PC-9 (cell line): ENCODE results near the gene HAUS3. TPM values are rescaled to one million over a fixed set of nuclear protein-coding genes. Genes with fewer than 3 reads are reported as not detected.
"Not testable (repeated sequence)": the region's sequence is repeated elsewhere in the genome, so short reads cannot be mapped to it uniquely, and the experiment has no call there.

Experiments
- BruUV-seq: library from RNA; stranded (reverse); fragments of 400-500 nt; replicated peaks from 2 replicates; lab custom pipeline; 2021; lab: Mats Ljungman, UMichigan
- CTCF ChIA-PET: fragments of 300-600 bp; sonication (Branson Sonifier 250); formaldehyde crosslinking; loops from one replicate; lab custom pipeline; 2022; ENCODE audit warnings: antibody characterized with exemption; lab: Charles Lee
- POLR2A ChIA-PET: fragments of 300-600 bp; sonication (Branson Sonifier 250); formaldehyde crosslinking; loops from one replicate; lab custom pipeline; 2022; ENCODE audit warnings: antibody characterized with exemption; ENCODE audit not compliant: unreplicated experiment; lab: Charles Lee
- DNase-seq, 2 experiments: peaks; one replicate each; pipeline versions ENCODE4 v3.0.0 to v3.0.0-alpha.2; 2015 to 2022; ENCODE audit warnings: mixed read lengths in 1 of 2
- H2AFZ ChIP-seq: fragments of 200-600 bp; sonication (generic); 2 replicates; pipeline ENCODE4 v1.8.1; 2017; ENCODE audit warnings: antibody characterized with exemption
- H3F3A ChIP-seq: fragments of 200-600 bp; sonication (generic); 2 replicates; pipeline ENCODE4 v1.8.1; 2017; ENCODE audit warnings: antibody characterized with exemption, mild to moderate bottlenecking, low read depth; ENCODE audit not compliant: insufficient read depth
- H3K27ac ChIP-seq: fragments of 200-600 bp; sonication (generic); 2 replicates; pipeline ENCODE4 v1.6.1; 2016; ENCODE audit warnings: mixed run types
- H3K27me3 ChIP-seq: fragments of 200-600 bp; sonication (generic); 2 replicates; pipeline ENCODE4 v1.6.1; 2016; ENCODE audit warnings: low read depth, mixed run types; ENCODE audit not compliant: insufficient read depth
- H3K36me3 ChIP-seq: fragments of 200-600 bp; sonication (generic); 2 replicates; pipeline ENCODE4 v1.6.1; 2016; ENCODE audit warnings: low read depth, mixed run types
- H3K4me1 ChIP-seq: fragments of 200-600 bp; sonication (generic); replicated peaks from 2 replicates; pipeline ENCODE4 v1.6.1; 2016; ENCODE audit warnings: mixed run types; ENCODE audit not compliant: insufficient read depth
- H3K4me2 ChIP-seq: fragments of 200-600 bp; sonication (generic); 2 replicates; pipeline ENCODE4 v1.6.1; 2017; ENCODE audit warnings: mixed run types
- H3K4me3 ChIP-seq: fragments of 200-600 bp; sonication (generic); 2 replicates; pipeline ENCODE4 v1.6.1; 2016; ENCODE audit warnings: mixed run types
- H3K79me2 ChIP-seq: fragments of 200-600 bp; sonication (generic); 2 replicates; pipeline ENCODE4 v1.6.1; 2017; ENCODE audit warnings: low read depth, mixed run types
- H3K9me2 ChIP-seq: fragments of 200-600 bp; sonication (generic); 2 replicates; pipeline ENCODE4 v1.8.1; 2017; ENCODE audit warnings: mild to moderate bottlenecking; ENCODE audit not compliant: insufficient read depth
- H3K9me3 ChIP-seq: fragments of 200-600 bp; sonication (generic); 2 replicates; pipeline ENCODE4 v1.8.1; 2016; ENCODE audit warnings: low read depth; ENCODE audit not compliant: insufficient read depth
- H4K20me1 ChIP-seq: fragments of 200-600 bp; sonication (generic); 2 replicates; pipeline ENCODE4 v1.8.1; 2017; ENCODE audit not compliant: insufficient read depth
- EZH2 ChIP-seq: fragments of 200-600 bp; sonication (generic); IDR thresholded peaks from 2 replicates; pipeline ENCODE4 v1.8.0; 2017; ENCODE audit warnings: antibody characterized with exemption, low read depth
- intact Hi-C: fragments of 100-400 bp; cut with micrococcal nuclease; formaldehyde crosslinking; loops from one replicate; pipeline ENCODE4 v1.10.0; 2022; ENCODE audit not compliant: unreplicated experiment
- total RNA-seq: library from RNA; stranded (reverse); gene quantifications from 2 replicates; pipeline ENCODE4 v1.2.3, GENCODE V29; 2021
- TF ChIP-seq, protein P1 (sequence below): fragments of 200-600 bp; sonication (generic); conservative IDR thresholded peaks from 2 replicates; pipeline ENCODE4 v1.6.1; 2017; ENCODE audit warnings: mixed run types, antibody characterized with exemption, mild to moderate bottlenecking, moderate library complexity

Gene HAUS3
- total RNA-seq, 1 experiment from 2014 or later, result 16.2 TPM

DNA sequence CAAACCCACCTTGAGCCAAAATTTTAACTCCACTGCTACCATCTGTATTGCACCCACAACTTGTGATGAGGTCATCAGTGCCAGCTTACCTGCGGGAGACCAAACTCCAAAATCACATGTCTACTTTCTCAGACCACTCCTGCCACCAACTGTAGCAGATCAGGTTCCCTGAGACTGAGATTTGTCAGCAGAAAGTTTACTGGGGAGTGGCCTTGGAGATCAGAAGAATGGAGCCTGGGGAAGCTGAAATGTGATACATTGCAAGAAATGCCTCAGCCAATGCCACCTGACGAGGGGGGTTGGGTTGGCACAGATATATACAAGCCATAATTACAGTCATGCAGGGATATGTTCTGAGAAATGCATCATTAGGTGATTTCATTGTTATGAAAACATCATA lies 19.1 kb downstream of the HAUS3 start:
- Histone ChIP-seq H3K79me2 (no peaks in the 10 kb centered on the region), H3K4me1 (peaks cover 14% of the 10 kb centered on the region), H3K9me3 (no peaks in the 10 kb centered on the region), H3K9me2 (no peaks in the 10 kb centered on the region), H3K4me3 (no peak overlapping the region), H3K27ac (no peak overlapping the region), H3K4me2 (0 out of 2 replicates have a peak overlapping the region, but pooled peaks have one; percentile 10), H2AFZ (no peak overlapping the region), H3K27me3 (no peaks in the 10 kb centered on the region), H3F3A (peaks cover 15% of the 10 kb centered on the region; the same call in 1 of the 2 replicates), H4K20me1 (no peaks in the 10 kb centered on the region; the same call in 1 of the 2 replicates), H3K36me3 (no peaks in the 10 kb centered on the region)
- TF ChIP-seq, protein P1, sequence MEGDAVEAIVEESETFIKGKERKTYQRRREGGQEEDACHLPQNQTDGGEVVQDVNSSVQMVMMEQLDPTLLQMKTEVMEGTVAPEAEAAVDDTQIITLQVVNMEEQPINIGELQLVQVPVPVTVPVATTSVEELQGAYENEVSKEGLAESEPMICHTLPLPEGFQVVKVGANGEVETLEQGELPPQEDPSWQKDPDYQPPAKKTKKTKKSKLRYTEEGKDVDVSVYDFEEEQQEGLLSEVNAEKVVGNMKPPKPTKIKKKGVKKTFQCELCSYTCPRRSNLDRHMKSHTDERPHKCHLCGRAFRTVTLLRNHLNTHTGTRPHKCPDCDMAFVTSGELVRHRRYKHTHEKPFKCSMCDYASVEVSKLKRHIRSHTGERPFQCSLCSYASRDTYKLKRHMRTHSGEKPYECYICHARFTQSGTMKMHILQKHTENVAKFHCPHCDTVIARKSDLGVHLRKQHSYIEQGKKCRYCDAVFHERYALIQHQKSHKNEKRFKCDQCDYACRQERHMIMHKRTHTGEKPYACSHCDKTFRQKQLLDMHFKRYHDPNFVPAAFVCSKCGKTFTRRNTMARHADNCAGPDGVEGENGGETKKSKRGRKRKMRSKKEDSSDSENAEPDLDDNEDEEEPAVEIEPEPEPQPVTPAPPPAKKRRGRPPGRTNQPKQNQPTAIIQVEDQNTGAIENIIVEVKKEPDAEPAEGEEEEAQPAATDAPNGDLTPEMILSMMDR, result no peak
- no peak for TF ChIP-seq EZH2
- ChIA-PET POLR2A (interaction anchor here (0.5 to 0.6 kb wide), 4 partner anchors 39 to 361 kb away, joined by 3 to 12 read pairs (median 6); no protein-coding TSS in a partner anchor), CTCF (interaction anchor here (0.5 kb wide), 1 partner anchor 220 kb away, joined by 5 read pairs; no protein-coding TSS in a partner anchor)
- intact Hi-C loops, result loop anchor here (2.0 kb wide), 1 partner anchor 246 kb away; the partner anchor contains the start of gene RNF4
- no TSS peak for BruUV-seq
- peak; percentile 64 to 82 for DNase-seq

DNA sequence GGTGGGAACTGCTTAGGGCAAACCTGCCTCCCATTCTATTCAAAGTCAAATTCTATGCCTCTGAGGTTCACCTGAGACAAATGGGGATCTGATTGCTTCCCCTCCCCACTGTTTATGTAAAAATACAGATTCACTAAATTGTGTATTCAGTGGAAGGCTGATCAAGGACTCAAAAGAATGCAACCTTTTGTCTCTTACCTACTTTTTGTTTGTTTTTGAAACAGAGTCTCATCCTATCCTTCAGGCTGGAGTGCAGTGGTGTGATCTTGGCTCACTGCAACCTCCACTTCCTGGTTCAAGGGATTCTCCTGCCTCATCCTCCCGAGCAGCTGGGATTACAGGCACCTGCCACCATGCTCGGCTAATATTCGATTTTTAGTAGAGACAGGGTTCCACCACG lies 20.5 kb downstream of the HAUS3 start:
- Histone ChIP-seq H3K4me1 (peaks cover 14% of the 10 kb centered on the region), H3F3A (peaks cover 15% of the 10 kb centered on the region; the same call in 1 of the 2 replicates)
- intact Hi-C loops, result loop anchor here (2.0 kb wide), 1 partner anchor 817 kb away; no protein-coding TSS in a partner anchor
- H2AFZ ChIP-seq, H3K27ac ChIP-seq, H3K9me3 ChIP-seq, H3K4me3 ChIP-seq, DNase-seq, H3K79me2 ChIP-seq, BruUV-seq, H4K20me1 ChIP-seq, H3K9me2 ChIP-seq, H3K27me3 ChIP-seq, CTCF ChIA-PET, H3K4me2 ChIP-seq, H3K36me3 ChIP-seq: not testable (repeated sequence)
- POLR2A ChIA-PET, result interaction anchor here (0.5 kb wide), 1 partner anchor 17 kb away, joined by 3 read pairs; no protein-coding TSS in a partner anchor

DNA sequence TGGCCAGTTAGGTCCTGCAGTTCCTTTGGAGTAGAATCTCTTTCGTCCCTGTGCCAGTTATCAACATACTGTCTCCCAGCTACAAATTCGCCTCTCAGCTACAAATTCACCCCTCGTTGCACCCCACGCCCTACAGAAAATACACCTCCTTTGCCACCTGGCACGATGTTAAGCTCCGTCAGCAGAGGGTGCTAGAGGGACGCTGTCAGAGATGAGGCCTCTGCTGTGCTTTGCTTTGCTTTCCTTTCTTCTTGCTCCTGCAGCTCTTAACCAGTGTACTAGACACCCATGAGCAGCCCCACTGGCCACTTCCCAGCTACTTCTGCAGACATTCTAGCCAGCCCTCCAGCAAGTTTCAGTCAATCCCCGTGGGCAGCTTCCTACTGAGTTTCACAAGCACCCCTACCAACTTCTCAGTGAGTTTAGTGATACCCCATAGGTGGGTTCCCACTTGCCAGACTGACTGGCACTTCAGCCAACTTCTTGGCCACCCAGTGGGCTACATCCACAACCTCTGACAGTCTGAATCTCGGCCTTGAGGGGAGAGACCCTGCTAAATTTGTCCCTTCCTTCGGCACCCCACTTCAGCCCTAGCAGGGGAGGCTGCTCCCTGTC lies 21.8 kb downstream of the HAUS3 start:
- Histone ChIP-seq H3K9me3 (no peaks in the 10 kb centered on the region), H3K27me3 (no peaks in the 10 kb centered on the region), H3K36me3 (no peaks in the 10 kb centered on the region), H2AFZ (no peak overlapping the region), H3K27ac (no peak overlapping the region), H3K79me2 (no peaks in the 10 kb centered on the region), H3K4me3 (no peak overlapping the region), H3K4me2 (no peak overlapping the region), H3K4me1 (peaks cover 14% of the 10 kb centered on the region), H3F3A (peaks cover 15% of the 10 kb centered on the region; the same call in 1 of the 2 replicates), H3K9me2 (no peaks in the 10 kb centered on the region), H4K20me1 (no peaks in the 10 kb centered on the region; the same call in 1 of the 2 replicates)
- no TSS peak for BruUV-seq
- ChIA-PET CTCF (interaction anchor here (0.6 to 1.1 kb wide), 9 partner anchors 59 to 859 kb away, joined by 3 to 7 read pairs (median 4); no protein-coding TSS in a partner anchor), POLR2A (interaction anchor here (0.6 kb wide), 1 partner anchor 270 kb away, joined by 3 read pairs; no protein-coding TSS in a partner anchor)
- intact Hi-C loops, result loop anchor here (1.0 to 2.0 kb wide), 2 partner anchors 221 to 819 kb away; no protein-coding TSS in a partner anchor
- TF ChIP-seq EZH2, result no peak
- TF ChIP-seq, protein P1, result peak; percentile 89
- peak; percentile 60 to 73 for DNase-seq
